Right atrium auricular region (tissue), 2 donors: Measurements from ENCODE around the gene SNIP1. TPM values are rescaled to one million over a fixed set of nuclear protein-coding genes. Genes with fewer than 3 reads are reported as not detected.
"Not testable (repeated sequence)": the region's sequence is repeated elsewhere in the genome, so short reads cannot be mapped to it uniquely, and the experiment has no call there.

Experiments
- DNase-seq: peaks from one replicate; pipeline ENCODE4 v3.0.0-alpha.2; 2019; ENCODE audit warnings: low spot score
- H3K27ac ChIP-seq, 2 donors: fragments of 200-600 bp; sonication (generic); 1 replicate in 1 of 2; 2 replicates in 1 of 2; pipeline ENCODE4 v1.5.1; 2016 to 2019
- H3K27me3 ChIP-seq, 2 donors: fragments of 200-600 bp; sonication (generic); one replicate each; pipeline versions ENCODE4 v1.5.1 to v1.6.0; 2017 to 2019
- H3K36me3 ChIP-seq: fragments of 200-600 bp; sonication (generic); one replicate; pipeline ENCODE4 v1.5.1; 2016
- H3K4me1 ChIP-seq, 2 donors: fragments of 200-600 bp; sonication (generic); one replicate each; pipeline versions ENCODE4 v1.5.1 to v1.6.0; 2017 to 2019
- H3K4me3 ChIP-seq, 2 donors: fragments of 200-600 bp; sonication (generic); 1 replicate in 1 of 2; 2 replicates in 1 of 2; pipeline ENCODE4 v1.5.1; 2017 to 2019; ENCODE audit warnings: mild to moderate bottlenecking in 1 of 2, moderate library complexity in 1 of 2
- H3K9me3 ChIP-seq, 2 donors: fragments of 200-600 bp; sonication (generic); one replicate each; pipeline ENCODE4 v1.5.1; 2019
- total RNA-seq, 2 donors: library from RNA; depleted of rRNA; stranded (reverse); fragments of >200 nt; gene quantifications; one replicate each; pipeline ENCODE4 v1.1.0, GENCODE V29; 2016
- TF ChIP-seq, protein P1 (sequence below), 2 donors: fragments of 200-600 bp; sonication (generic); IDR thresholded peaks; one replicate each; pipeline ENCODE4 v1.5.1; 2019; ENCODE audit warnings: antibody characterized with exemption in 2 of 2

Gene SNIP1
- total RNA-seq, 2 donors from 2014 or later: 4.4 to 12.0 TPM

DNA sequence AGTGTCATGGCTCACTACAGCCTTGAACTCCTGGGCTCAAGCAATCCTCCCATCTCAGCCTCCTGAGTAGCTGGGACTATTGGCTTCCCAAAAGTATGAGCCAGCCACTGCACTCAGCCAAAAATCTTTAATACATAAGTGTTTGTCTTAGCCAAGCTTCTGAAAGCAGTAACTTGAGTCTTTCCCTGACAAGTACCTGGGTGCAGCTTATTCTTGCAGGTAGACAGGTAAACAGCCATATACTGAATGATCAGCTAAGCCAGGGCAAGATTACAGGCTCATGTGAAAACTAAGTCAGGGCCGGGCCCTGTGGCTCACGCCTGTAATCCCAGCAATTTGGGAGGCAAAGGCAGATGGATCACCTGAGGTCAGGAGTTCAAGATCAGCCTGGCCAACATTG lies 47.4 kb downstream of the SNIP1 start:
- DNase-seq: no peak
- H3K27ac ChIP-seq: no peak overlapping the region
- TF ChIP-seq, protein P1, sequence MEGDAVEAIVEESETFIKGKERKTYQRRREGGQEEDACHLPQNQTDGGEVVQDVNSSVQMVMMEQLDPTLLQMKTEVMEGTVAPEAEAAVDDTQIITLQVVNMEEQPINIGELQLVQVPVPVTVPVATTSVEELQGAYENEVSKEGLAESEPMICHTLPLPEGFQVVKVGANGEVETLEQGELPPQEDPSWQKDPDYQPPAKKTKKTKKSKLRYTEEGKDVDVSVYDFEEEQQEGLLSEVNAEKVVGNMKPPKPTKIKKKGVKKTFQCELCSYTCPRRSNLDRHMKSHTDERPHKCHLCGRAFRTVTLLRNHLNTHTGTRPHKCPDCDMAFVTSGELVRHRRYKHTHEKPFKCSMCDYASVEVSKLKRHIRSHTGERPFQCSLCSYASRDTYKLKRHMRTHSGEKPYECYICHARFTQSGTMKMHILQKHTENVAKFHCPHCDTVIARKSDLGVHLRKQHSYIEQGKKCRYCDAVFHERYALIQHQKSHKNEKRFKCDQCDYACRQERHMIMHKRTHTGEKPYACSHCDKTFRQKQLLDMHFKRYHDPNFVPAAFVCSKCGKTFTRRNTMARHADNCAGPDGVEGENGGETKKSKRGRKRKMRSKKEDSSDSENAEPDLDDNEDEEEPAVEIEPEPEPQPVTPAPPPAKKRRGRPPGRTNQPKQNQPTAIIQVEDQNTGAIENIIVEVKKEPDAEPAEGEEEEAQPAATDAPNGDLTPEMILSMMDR (IDR thresholded peaks at IDR 0.05): no peak
- H3K9me3 ChIP-seq: no peaks in the 10 kb centered on the region
- no peaks in the 10 kb centered on the region for H3K27me3 ChIP-seq
- H3K4me1 ChIP-seq: no peaks in the 10 kb centered on the region
- peaks cover 22% of the 10 kb centered on the region for H3K36me3 ChIP-seq
- H3K4me3 ChIP-seq: no peak overlapping the region

DNA sequence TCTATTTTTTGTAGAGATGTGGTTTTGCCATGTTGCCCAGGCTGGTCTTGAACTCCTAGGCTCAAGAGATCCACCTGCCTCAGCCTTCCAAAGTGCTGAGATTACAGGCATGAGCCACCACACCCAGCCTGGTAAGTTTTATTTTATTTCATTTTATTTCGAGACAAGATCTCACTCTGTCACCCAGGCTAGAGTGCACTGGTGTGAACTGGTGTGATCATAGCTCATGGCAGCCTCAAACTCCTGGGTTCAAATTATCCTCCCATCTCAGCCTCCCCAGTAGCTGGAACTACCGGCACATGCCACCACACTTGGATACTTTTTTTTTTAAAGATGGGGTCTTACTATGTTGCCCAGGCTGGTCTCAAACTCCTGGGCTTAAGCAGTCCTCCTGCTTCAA lies 51.3 kb downstream of the SNIP1 start:
- H3K27me3 ChIP-seq, H3K27ac ChIP-seq, H3K9me3 ChIP-seq, H3K4me3 ChIP-seq: not testable (repeated sequence)
- H3K36me3 ChIP-seq: peaks cover 17% of the 10 kb centered on the region
- H3K4me1 ChIP-seq: peaks cover 0 to 11% of the 10 kb centered on the region in 2 donors
- peak; percentile 9 for DNase-seq

DNA sequence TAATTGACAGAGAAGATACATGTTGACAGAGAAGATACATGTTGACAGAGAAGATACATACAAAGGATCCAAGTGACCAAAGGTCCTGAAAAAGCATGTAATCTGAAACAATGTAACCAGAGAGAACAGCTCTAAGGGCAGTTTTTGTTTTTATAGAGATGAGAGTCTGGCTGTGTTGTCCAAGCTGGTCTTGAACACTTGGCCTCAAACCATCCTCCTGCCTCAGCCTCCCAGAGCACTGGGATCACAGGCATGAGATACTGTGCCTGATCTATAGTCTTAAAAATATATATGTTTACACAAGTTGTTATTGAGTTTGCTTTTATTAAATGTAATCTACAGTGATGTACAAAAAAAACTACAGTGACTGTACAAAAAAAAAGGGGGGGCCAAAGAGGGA lies 52.0 kb downstream of the SNIP1 start:
- TF ChIP-seq, protein P1 (IDR thresholded peaks at IDR 0.05): no peak
- Histone ChIP-seq H3K4me1 (peaks cover 0 to 11% of the 10 kb centered on the region in 2 donors), H3K9me3 (no peaks in the 10 kb centered on the region), H3K4me3 (no peak overlapping the region), H3K36me3 (peaks cover 17% of the 10 kb centered on the region), H3K27me3 (no peaks in the 10 kb centered on the region), H3K27ac (no peak overlapping the region)
- DNase-seq: no peak

DNA sequence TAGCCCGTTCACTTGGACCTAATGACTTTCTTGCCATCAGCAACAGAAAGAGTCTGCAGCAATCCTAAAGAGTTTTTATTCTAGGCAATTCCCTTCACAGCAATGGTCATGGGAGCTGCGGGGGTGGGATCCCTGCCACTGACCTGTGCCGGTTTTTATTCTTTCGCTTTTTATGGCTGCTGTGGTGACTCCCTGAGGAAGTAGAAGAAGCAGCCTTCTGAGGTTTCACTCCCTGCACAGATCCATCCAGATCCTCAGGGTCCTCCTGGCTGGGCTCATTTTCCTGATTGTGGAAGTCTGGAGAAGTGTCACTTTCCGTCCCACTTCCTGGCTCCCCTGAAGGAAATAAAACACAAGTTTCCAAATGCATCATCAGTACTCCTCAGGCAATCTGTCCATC lies 52.4 kb downstream of the SNIP1 start:
- Histone ChIP-seq H3K9me3 (no peaks in the 10 kb centered on the region), H3K36me3 (peaks cover 17% of the 10 kb centered on the region), H3K4me1 (peaks cover 0 to 11% of the 10 kb centered on the region in 2 donors), H3K27ac (no peak overlapping the region), H3K27me3 (no peaks in the 10 kb centered on the region), H3K4me3 (no peak overlapping the region)
- DNase-seq: no peak
- TF ChIP-seq, protein P1 (IDR thresholded peaks at IDR 0.05): no peak

DNA sequence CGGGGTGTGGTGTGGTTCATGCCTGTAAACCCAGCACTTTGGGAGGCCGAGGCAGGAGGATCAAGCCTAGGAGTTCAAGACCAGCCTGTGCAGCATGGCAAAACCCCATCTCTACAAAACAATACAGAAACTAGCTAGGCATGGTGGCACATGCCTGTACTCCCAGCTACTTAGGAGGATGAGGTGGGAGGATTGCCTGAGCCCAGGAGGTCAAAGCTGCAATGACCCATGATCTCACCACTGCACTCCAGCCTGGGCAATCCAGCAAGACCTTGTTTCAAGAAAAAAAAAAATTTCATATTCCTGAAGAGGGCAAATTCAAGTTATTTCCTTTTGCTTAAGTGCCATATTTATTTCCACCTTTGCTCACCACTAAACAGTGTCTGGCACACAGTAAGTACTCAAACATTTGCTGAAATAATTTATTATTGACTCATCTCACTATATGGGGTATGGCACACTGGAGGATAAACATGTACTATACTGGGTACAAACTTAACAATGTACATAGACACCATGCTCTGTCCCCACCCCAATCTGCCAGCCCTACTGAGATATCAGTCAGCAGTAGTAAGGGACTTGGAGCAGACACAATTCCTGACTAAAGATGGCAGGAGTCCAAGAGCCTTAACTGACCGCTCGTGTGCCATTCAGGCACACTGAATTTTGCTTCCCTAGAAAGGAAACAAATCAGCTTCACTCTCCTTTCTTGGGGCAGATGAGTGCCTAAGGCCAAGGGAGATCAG lies 55.0 kb downstream of the SNIP1 start:
- peaks cover 0 to 11% of the 10 kb centered on the region in 2 donors for H3K4me1 ChIP-seq

DNA sequence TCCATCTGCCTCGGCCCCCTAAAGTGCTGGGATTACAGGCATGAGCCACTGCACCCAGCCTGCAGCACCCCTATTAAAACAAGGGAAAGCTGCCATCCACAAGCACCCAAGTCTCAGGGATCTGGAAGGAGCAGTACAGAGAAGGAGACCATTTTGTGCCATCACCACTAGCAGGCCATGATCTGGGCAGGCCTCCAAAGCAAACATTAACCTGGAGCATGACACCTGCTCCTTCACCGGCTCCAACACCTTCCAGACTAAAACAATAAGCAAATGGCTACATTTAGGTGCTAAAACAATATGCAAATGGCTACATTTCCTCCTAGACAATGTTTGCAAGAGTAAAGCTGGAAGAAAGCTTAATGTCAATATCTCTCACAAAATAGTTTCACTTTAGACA lies 56.3 kb downstream of the SNIP1 start:
- Histone ChIP-seq H3K27me3 (no peaks in the 10 kb centered on the region), H3K4me3 (no peak overlapping the region), H3K9me3 (no peaks in the 10 kb centered on the region), H3K36me3 (peaks cover 14% of the 10 kb centered on the region), H3K27ac (no peak overlapping the region), H3K4me1 (peaks cover 0 to 11% of the 10 kb centered on the region in 2 donors)
- TF ChIP-seq, protein P1 (IDR thresholded peaks at IDR 0.05): no peak
- no peak for DNase-seq

More for the DNA sequence above, 55.0 kb downstream of the SNIP1 start:
- TF ChIP-seq, protein P1 (IDR thresholded peaks at IDR 0.05): no peak
- Histone ChIP-seq H3K27ac (no peak overlapping the region), H3K27me3 (no peaks in the 10 kb centered on the region), H3K4me3 (no peak overlapping the region), H3K36me3 (peaks cover 14% of the 10 kb centered on the region), H3K9me3 (no peaks in the 10 kb centered on the region)
- peak; percentile 59 for DNase-seq
